Measurements from ENCODE around the gene GCA. TPM values are rescaled to one million over a fixed set of nuclear protein-coding genes. Genes with fewer than 3 reads are reported as not detected.

Gene GCA
- total RNA-seq, 1 donor from 2014 or later = 7.6 TPM

DNA sequence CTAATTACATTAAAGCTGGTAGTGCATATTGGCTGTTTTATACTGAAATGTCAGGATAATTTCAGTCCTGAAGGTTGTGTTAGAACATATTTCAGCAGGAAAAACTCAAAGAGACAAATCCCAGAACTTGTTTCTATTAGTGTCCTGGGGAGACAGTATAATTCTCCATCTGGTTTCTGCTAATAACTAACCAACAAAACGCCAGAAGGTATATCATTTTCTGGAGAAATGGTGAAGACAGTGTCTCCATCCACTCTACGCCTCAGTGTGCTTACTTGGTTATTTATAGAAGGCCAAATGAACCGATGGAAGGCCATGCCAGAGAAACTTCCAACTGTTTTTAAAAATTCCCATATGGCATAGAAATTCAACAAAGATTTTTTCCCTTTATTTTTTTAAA is 41.6 kb downstream of the GCA start:
- intact Hi-C loops (cut with DNase I) = no loop called here

DNA sequence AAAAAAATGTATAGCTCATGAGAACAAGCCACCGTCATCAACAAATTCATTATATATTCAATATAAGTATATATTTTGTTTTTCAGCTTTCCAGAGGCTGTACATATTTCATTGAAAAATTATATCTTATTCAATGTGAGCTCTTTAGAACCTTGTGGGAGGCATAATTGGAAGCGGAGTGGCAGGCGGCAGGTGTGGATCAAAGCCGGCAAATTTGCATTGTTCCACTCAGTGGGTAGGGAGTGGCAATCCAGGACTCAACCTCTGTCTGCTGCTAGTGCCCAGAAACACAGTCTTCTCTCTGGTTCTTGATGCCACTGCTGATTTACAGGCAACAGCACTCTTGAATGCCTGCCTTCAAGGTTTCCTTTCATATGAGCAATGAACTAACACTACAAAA is 46.9 kb downstream of the GCA start:
- no peak for DNase-seq
- intact Hi-C loops (cut with DNase I) = no loop called here

More for the DNA sequence above, 41.6 kb downstream of the GCA start:
- no peak for ATAC-seq (ENCODE audit: poor library complexity)
- DNase-seq = no peak

GRCh38 chr2:162400336-162400735 is 56.4 kb downstream of the GCA start:
- no peak for DNase-seq
- intact Hi-C loops (cut with DNase I) = no loop called here
- ATAC-seq (ENCODE audit: poor library complexity) = no peak

More for the DNA sequence above, 46.9 kb downstream of the GCA start:
- ATAC-seq (ENCODE audit: poor library complexity) = no peak

GRCh38 chr2:162401871-162402270 is 57.9 kb downstream of the GCA start:
- DNase-seq = no peak
- ATAC-seq (ENCODE audit: poor library complexity) = no peak
- intact Hi-C loops (cut with DNase I) = no loop called here

DNA sequence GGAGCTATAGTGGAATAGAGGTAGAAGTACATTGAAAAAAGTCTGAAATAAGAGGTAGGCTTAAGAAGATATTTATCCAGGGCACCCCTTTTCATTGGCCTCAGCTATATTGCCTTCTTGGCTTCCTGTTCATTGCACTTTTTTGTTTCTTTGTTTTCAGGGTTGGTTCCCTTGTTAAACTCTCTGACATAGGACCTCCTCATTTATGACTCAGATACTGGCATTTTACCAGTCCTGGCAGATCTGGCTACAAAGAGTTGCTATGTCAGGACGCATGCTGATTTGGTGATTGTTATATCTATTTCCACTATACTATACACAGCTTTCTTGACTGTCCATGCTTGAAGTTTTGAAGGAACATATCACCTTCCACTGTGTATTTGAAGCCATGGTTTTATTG is 60.0 kb downstream of the GCA start:
- no peak for ATAC-seq (ENCODE audit: poor library complexity)
- DNase-seq = no peak
- intact Hi-C loops (cut with DNase I) = no loop called here

Other genes starting within 250 kb of the GCA start
- gene GCG, start 191.9 kb upstream of the GCA start, total RNA-seq = not detected
- 0.62 TPM for gene FAP, start 100.7 kb upstream of the GCA start, total RNA-seq
- 5.3 TPM for gene IFIH1, start 25.4 kb upstream of the GCA start, total RNA-seq

Data from Right ventricle myocardium superior (tissue), 1 donor.